H4 (cell line): ENCODE data around the gene RGMA. TPM values are rescaled to one million over a fixed set of nuclear protein-coding genes. Genes with fewer than 3 reads are reported as not detected.

Experiments used
- DNase-seq: peaks from one replicate; pipeline ENCODE4 v3.0.0-alpha.2; 2015; ENCODE audit warnings: low spot score
- total RNA-seq: library from RNA; depleted of rRNA; stranded (reverse); fragments of >200 nt; shearing (Covaris generic); gene quantifications from 2 replicates; pipeline ENCODE4 v1.2.3, GENCODE V29; 2014

The RGMA gene
- total RNA-seq, 1 experiment from 2014 or later, result 0.72 TPM

DNA sequence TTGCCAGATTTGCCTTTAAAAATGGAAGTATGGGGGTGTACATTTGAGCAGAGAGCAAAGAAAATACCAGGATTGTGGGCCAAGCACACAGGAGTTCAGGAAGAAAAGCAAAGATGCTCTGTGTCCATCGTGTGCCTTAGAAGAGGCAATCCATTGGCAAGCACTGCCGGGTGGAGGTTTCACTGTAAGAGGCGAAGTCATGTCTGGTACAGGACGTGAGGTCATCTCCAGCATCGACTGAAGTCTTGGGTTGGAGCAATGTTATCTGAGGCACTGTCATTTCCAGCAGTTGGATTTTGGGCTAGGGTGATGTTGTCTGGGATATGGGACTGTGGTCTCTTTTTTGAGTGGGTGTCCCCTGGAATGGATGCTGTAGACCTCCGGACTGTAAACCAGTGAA is 4.8 kb upstream of the RGMA start:
- DNase-seq, result no peak

DNA sequence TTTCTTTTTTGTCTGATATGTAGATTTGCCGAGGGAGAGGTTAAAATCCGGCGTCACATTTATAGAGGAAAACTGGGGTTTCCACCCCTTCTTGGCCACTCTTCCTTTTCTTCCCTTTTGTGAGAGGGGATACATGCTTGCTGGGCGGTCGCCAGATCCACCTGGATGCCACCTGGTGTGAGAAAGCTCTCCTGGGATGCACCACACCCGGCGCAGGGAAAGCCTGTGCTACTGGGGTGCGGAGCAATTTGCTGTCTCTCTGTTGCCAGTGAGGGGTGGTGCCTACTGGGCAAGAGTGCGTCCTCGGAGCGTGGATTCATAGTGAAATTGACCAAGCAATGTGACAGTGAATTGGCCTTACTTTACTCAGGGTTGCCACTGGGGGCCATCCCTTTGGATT is 2.5 kb upstream of the RGMA start:
- no peak for DNase-seq

DNA sequence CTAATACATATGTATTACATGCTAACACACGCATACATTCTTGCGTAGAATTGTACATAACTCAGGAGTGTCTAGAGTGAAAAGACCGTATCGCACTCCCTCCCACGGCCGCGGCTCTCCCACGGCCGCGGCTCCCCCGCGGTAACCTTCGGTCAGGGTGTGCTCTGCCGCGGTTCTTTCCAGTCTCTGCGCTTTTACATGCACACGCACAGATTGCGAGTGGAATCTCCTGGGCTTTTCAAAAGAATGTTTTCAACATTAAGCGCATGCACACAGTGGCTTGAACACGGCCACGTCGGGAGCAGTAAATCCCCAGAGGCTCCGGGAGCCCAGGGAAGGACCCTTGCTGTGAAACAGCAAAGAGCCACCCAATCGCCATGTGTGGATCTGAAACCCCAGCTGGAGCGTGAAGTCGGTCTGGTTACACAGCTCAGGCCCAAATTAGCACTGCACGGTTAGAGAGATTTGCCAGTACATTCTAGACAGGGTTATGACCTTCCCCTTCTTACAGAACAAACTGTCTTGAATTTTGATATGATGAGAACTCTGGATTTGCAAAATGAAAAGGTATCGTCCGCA is 805 bp upstream of the RGMA start:
- DNase-seq, result no peak

DNA sequence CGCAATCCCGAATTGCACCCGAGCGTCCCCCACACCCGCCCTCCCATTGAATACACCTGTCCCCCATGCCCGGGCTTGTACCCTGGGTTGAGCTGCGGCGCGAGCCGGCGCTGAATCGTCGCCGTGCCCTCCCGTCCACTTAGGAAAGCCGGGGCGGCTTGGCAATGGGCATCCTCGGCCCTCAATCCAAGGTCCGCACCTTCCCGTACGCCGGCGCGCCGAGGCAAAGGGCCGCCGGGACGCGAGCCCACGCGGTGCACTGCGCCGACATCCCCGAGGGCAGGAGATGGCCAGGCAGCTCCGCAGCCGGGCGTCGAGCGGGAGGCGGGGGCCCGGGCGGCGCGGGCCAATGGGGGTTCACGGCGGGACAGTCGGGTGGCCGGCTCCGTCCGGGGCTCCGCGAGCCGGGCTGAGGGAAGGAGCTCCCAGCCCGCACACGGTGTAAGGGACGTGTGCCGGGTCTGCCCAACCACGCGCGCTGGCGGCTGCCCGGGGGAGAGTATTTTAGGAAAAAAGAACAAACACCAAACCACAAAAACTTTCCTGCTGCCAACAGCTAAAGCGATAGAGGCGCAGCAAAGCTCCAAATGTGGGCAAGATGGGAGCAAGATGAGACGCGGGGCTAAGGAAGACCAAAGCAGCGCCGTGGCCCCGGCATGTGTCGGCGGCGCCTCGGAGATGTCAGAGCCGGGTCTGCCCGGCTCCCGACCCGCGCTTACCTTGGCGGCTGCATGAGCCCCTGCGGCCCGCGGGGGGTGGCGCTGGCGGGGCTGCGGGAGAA is 621 bp downstream of the RGMA start:
- DNase-seq, result no peak

DNA sequence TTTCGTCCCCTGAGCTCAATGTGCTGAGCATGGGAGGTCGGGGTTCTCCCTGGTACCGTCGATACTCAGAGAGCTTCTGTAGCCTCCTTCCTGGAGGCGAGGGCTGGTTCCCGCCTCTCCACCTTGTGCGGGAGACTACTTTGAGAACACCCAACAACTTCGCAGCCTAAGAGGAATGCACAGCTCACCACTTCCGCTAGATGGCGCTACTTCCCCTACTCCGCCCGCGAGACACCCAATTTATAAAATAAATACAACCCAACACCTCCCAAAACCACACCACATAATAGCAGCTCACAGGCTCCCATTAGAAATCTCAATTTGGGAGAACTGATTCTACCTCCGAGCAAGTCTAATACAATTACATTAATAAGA is 1.2 kb downstream of the RGMA start:
- DNase-seq, result peak; percentile 51

DNA sequence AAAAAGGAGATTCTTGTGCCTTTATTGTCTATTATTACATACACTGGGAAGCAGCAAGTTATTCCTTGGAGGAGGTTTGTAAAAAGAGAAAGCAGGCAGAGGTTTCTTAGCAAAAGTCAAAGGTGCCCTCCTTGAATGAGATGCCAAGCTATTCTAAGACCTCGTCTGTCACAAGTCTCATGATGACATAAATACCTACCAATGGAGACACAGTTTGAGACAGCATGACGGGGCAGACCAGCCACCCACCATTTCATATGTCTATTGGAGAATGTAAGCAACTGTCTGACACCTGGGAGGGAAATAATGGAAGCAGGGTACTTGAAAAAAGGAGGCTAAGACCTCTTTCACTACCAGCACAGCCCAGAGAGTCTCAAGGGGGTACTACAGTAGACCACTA is 2.2 kb downstream of the RGMA start:
- no peak for DNase-seq

DNA sequence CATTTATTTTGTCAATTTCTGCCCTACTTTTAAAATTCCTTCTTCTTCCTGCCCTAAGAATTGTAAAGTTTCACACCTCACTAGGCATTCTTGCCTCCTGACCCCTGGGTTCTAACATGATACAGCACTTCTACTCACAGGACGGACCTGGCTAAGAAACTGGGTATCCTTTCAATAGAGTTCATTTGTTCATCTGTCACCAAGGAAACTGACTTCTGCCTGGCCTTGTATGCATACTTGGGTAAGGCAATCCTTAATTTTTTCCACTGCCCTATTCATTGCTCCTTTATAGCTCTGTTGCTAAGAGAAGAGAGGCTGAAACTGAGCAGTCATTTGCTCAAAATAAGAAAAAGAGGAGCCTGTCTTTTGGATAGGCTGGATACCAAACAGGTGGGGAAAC is 3.3 kb downstream of the RGMA start:
- DNase-seq, result no peak

DNA sequence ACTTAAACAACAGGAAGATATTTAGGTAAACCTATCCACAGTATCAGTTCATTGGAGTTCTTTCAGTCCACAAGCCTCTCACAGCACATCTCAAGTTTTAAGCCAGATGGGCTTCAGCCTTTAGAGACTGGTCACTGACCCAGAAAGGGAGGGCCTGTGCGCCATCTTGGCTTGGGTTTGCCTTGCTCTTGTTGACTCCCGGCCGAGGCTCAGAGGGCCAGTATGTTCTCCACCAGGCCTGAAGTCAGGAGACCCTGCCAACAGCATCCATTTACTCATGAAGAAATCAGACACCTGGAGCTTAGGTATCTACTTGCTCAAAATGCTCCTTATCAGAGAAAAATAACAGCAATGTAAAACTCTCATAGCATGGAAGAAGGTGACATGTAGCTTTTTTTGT is 6.2 kb downstream of the RGMA start:
- no peak for DNase-seq

DNA sequence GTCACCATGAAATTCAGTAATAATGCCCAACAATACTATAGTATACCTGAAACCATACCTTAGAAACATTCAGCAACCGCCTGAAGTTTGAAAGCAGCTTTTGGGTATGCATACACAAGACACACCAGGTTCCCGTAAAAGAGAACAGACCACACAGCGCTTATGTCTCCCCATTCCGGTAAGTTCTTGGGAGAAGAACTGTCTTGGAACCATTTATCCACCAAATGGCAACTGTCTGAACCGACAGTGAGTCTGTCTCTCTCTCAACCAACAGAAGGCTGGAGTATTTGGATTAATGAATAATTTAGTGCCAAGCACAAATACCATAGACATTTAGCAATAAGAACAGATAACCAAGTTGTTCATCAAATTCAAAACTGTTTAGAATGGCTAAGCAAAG is 7.6 kb downstream of the RGMA start:
- DNase-seq, result no peak

DNA sequence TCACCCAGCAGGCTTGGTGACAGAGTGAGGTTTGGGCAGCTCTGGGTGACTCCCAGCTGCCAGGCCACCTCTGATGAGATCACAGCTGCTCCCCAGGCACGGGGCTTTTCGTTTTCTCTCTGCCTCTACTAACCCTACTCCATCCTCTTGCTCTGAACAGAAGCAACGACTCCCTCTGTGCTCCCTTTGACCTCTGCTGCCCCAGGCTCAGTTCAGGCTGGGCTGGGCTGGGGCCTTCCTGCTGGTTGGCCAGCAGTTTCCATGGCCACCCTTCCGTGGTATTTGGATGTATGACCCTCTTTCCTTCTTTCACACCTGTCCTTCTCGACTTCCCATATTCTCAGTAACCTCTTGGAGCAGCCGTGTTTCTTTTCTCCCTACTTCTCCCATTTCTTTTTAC is 8.6 kb downstream of the RGMA start:
- DNase-seq, result no peak

DNA sequence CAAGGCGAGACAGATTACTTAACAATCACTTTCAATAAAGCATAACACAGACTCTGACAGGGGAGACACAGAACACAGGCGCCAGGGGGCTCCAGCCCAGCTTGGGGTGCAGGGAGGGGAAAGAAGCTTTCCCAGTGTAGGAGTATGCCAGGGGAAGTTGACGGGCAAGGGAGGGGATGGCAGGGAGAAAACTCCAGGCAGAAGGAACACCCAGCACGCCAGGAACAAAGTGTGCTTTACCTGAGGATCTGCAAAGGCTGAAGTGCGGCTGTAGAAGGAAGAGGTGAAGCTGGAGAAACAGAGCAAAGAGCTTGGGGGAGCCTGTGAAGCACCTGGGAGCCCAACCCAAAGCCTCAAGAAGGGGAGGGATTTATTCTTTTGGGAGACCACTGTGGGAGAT is 12.1 kb downstream of the RGMA start:
- no peak for DNase-seq

DNA sequence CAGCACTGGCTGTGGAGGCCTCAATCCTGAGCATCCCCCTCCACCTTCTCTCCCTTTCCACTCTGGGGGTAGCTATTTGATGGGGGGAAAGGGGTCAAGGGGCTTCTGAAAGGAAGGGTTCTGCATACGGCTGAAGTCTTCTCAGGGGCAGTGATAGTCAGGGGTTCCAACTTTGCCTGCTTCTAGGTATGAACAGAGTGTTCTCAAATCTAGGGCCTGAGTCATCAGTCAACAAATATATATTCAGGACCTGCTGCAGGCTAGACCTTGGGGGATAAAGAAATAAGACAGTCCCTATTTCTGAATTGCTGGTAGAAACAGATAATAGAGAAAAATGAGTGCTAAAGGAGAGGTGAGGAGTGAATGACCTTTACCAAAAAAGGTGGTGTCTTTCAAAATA is 12.8 kb downstream of the RGMA start:
- no peak for DNase-seq

DNA sequence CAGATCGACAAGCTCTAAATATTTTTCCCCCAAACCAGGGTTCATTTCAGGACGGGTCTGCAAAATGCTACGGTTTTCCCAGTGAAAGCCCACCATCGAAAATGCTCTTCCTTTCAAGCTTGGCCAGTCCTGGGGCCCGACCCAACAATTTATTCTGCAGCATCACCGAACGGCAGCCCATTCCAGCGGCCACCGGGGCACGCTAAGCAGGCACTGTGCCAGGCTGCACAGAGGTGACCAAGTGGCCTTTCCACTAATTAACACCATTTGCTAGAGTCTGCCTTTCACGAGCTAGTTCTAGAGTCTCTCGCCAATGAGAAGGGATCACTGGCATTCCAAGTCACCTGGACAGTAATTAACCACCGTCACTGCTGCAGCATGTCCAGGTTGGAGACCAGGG is 14.4 kb downstream of the RGMA start:
- no peak for DNase-seq

DNA sequence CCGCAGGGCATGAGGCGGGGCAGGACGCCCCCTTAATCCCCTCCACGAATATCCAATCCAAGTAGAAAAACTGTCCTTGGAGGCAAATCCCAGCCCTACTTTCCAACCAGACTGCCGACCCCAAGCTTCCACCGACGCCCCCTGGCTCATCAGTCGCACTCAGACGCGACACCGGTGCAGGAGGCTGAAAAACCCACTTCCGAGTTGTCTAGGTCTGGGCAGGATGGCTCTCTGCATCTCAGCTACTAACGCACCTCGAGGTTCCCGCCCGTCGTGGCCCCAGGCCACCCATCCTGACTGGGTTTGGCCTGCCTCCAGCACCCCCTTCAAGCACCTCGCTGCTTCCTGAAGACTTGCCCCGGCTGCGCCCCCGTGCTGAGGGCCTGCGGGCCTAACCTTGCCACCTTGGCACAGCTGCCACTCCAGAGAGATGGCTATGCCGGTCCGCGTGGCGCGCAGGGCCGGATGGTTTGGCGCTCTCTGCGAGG is 15.5 kb downstream of the RGMA start:
- no peak for DNase-seq

DNA sequence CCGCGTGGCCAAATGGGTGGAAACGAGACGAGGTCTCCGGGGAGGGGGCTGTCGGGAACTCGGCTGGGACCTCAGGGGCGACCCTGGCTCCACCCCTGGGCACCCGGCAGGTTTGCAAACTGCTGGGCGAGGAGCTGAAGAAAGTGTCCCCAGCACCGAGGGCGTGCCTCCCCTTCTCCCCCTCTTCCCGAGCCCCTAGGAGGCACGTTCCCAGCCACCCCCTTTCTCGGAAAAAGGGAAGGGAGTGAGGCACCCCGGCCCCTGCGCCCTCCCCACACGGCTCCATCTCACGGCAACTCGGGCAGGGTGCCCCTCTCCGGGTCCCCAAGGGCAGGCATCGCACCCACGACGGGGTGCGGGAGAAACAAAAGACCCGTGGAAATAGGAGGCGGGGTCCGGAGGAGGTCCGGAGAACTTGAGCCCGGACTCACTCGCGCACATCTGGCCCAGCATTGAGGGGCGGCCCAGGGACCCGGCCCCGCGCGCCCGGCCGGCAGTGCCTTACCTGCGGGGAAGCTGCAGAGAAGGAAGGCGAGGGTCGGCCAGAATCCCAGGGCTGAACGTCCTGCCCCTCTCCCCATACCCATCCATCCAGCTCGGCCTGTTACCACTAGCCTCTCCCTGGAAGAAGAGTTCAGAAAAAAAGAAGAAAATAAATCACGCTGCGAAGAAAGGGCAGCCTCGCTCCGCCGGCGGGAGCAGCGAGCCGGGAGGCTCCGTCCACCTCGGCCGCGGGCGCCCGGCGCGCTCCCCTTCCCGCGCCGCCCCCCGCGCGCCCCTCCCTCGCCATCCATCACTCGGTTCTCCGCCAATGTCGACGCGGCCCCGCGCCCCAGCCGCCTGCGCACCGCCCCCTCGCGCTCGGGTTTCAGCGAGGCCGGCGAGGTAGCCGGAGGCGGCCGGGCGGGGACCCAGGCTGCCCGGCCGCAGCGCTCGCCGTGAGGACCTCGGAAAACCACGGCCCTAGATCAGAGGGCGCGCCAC is 16.3 kb downstream of the RGMA start:
- DNase-seq, result peak; percentile 19

DNA sequence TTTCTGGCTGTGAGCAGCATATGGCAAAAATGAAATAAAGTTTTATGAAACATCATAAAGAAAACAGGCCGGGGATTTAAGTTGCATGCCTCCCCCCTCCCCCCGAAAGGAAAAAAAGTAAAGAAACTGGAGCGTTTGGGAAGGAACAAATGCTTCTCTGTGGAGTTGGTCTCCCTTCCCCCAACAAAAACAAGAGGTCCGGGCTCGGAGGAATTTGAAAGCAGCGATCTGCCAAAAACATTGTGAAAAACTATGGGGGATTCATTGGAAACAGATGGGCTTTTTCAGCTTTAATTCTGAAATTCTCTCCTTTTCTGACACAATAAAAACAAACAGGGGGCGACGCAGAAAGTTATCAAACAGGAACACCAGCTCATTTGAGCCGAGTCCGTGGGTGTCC is 17.0 kb downstream of the RGMA start:
- DNase-seq, result no peak

DNA sequence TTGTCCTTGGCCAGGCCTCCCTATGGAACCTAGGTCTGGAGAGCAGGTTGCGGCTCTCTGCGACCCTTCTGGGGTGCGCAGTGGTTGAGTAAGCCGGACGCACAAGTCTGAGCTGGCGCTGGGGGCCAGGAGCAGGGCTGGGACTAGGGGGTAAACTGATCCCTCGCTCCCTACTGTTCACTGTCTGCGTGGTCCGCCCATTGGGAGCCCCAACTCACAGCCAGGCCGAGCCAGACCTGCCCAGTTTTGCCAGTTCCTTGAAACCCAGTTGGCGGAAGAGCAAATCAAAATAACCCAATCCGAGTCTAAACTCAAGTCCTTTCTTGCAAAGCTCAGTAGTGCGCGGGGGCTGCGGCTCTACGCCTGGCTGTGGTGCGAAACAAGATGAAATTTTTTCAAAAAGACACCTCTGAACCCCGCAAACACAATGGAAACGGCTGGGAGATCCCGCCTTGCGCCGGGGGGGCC is 17.5 kb downstream of the RGMA start:
- no peak for DNase-seq

DNA sequence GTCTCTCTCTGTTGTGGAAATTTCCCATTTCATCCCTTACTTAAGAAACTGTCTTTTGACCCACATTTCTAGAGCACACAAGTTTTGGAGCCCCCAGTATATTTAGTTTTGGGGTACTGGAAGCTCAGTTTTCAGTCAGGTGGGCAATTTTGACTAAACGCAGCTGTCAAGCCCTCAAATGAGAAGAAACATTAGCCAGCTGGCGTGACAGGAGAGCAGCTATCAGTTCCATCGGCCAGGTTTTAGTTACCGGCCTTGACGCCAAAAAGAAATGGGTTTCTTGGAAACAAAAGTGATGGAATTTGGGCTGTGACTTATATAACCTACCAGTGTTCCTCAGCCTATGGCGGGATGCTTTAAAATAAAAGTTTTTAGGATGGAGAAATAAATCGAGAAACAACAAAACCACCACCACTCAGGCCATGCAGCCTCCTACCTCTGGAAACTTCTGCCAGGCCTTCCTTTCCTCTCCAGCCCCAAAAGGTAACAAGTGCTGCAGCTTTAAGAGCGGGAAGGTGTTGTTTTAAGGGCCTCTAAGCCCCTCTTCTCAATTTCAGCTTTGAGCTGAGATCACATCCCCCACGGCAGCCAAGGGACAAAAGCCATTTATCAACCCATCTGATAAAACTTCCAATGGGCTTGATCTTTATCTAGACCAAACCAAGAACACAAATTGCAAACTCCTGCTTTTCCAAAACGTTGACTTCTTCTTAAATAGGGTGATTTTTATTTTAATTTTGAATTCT is 18.3 kb downstream of the RGMA start:
- no peak for DNase-seq

DNA sequence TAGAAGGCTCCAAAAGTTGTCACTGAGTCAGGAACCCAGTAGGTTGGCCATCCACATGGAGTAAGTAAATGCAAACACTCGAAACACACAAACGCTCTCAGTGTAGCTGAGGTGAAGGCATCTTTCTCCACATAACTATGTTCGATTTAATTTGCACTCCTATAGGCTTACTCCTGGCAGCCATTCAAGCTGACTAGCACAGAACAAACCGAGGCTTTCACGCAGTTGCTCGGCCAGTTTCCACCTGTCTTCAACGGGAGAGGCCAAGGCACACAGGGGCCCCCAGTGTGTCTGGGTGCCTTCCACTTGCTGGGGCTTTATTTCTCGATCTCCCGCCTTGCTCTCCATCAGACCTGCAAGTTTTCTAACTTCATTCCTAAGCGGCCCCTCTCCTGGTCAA is 18.9 kb downstream of the RGMA start:
- DNase-seq, result no peak

DNA sequence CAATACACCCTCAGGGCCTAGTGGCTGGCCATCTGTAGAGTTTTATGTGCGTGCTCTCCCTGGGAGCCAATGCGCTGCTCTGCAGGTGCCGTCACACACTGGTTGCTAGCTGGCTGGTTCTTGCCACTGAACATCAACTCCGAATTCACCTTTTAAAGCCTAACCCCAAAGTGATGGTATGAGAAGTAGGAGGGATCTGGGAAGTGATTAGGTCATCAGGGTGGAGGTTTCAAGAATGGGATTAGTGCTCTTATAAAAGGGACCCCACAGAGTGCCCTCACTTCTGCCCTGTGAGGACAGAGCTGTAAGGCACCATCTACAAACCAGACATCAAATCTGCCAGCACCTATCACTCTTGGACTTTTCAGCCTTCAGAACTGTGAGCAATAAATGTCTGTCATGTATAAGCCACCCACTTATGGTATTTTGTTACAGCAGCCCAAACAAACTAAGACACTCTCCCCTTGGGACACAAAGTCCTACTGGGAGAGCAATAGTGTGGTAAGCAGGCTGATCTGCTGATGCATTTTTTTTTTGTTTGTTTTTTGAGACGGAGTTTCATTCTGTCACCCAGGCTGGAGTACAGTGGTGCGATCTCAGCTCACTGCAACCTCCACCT is 20.3 kb downstream of the RGMA start:
- no peak for DNase-seq

DNA sequence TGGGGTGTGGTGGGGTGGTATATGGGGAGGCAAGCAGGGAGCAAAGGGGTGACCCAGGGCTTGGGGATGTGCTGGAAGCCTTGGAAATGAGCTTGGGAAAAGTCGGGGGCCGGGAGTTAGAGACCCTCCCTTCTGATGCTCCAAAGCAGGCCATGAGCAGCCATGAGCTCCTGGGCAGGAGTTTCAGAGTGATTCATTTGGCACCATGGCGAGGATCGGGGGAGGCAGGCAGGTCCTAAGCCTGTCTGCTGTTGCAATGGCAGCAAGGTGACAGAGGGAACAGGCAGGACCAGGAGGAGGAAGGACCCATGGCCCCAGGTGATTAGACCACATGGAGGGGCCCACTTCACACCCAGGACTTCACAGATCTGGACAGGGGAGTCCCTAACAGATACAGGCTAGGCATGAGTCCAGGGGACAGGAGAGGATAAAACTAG is 21.3 kb downstream of the RGMA start:
- no peak for DNase-seq
